ENCODE data around the gene NEUROD6.

NEUROD6 gene

DNA sequence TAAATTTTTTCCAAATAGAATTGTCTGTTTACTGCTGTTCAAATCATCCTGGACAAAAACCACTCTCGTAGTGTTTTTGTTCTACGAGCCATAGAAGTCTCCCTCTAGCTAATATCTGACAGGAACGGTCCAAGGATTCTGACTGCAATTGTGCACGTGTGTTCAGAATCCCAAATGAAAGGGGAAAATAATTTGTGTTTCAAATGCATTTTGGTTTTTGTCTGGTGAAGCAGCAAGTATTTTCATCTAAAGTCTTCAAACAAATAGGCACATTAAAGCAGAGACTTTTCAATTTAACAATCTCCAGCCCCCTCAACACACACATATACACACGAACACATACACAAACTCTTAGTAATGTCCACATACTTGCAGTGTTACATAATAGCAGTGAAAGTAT, 475 bp downstream of the NEUROD6 start:
- Mint-ChIP-seq H3K4me3 (no peak overlapping the region), H3K4me1 (no peaks in the 10 kb centered on the region), H3K9me3 (no peaks in the 10 kb centered on the region), H3K36me3 (no peaks in the 10 kb centered on the region), H3K27me3 (peaks cover 12% of the 10 kb centered on the region), H3K27ac (no peak overlapping the region)

DNA sequence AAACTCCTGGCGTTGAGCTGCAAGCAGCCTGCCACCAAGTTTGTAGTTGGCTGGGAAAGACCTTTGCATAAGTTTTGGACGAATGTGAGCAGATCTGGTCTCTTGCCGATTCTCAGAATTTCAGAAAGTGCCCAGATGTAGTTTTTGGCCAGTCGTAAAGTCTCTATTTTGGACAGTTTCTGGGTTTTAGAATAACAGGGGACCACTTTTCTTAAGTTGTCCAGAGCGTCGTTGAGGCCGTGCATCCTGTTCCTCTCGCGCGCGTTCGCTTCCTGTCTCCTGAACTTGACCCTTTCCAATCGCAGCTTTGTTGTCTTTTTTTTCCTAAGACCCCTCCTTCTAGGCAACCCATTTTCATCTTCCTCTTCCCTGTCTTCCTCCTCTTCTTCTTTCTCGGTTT, 1.8 kb downstream of the NEUROD6 start:
- no peak overlapping the region for H3K27ac Mint-ChIP-seq
- no peaks in the 10 kb centered on the region for H3K9me3 Mint-ChIP-seq
- H3K36me3 Mint-ChIP-seq = no peaks in the 10 kb centered on the region
- peaks cover 15% of the 10 kb centered on the region for H3K27me3 Mint-ChIP-seq
- no peaks in the 10 kb centered on the region for H3K4me1 Mint-ChIP-seq
- no peak overlapping the region for H3K4me3 Mint-ChIP-seq

DNA sequence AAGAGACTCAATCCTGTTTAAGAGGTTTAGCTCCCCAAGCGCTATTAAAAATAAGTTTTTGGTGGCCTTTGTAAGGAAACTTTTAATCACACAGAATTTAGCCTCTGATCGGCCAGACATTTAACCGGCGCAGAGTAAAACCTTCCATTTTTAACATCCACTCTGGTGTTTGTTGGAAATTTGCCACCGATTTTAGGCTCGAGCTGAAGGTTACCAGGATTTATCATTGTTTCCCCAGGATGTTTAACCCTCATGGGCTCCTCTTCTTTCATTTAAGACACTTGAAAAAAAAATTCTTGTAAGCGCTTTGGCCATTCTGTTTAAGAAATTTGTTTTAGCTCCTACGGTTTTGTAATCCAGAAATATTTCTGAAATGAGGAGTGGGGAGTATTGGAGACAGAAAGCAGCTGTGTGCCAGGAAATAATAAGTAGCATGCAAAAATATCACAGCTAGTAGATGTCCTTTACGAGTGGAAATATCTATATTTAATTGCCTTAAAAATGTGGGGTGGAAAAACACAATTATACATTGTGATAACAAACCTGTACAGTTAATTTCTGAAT, 3.4 kb downstream of the NEUROD6 start:
- Mint-ChIP-seq H3K9me3 (peaks cover 3% of the 10 kb centered on the region), H3K27ac (no peak overlapping the region), H3K4me1 (no peaks in the 10 kb centered on the region), H3K36me3 (no peaks in the 10 kb centered on the region), H3K27me3 (peaks cover 15% of the 10 kb centered on the region), H3K4me3 (no peak overlapping the region)

DNA sequence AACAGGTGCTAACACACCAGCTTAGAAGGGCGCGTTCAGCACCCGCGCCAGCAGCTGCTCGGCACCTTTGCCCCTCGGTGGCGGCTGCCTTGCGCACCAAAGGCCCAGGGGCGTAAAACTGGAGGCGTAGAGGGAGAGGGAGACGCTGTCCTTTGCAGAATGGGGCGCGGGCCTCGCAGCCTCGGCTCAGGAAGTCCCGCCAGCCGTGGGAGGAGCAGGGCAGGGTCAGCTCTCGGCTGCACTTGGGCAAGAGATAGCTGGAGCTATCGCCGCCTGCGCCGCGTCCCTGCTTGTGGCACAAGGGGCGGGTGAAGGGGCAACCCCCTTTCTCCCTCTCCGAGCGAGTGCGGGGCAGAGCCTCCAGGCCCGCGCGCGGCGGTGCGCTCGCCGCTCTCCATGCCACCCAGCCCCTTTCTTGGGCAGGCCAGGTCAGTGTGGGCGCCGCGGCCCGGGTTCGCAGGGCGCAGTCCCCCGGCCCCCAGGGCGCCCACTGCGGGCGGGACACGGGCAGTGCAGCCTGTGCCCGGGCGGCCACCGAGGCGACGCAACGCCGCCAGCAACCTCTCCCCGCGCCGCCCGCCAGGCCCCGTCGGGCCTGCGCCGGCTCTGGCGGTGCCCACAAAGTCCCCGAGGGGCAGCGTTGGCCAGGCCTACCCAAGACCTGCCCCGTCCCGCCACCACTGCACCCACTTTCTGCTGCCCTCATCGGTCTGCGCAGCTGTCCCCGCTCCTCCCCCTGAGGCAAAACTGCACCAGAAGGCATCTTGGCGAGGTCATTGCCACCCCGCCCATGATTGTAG, 4.1 kb downstream of the NEUROD6 start:
- no peaks in the 10 kb centered on the region for H3K36me3 Mint-ChIP-seq
- H3K9me3 Mint-ChIP-seq = peaks cover 7% of the 10 kb centered on the region
- peaks cover 15% of the 10 kb centered on the region for H3K27me3 Mint-ChIP-seq
- no peaks in the 10 kb centered on the region for H3K4me1 Mint-ChIP-seq
- no peak overlapping the region for H3K4me3 Mint-ChIP-seq
- no peak overlapping the region for H3K27ac Mint-ChIP-seq

DNA sequence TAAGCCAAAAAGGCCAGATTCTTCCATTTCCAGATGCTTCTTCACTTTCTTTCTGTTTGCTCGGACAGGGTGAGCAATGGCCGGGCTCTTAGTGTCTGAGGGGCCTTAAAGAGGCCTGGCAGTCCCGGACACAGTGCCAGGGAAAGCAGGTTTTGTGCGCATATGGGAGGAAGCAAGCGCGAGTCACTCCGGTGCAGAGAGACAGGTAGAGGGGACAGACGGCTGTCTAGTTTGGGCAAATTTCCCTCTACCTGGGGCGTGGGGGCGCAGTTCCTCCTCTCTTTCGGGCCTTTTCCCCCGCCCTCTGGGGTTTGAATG, 4.7 kb downstream of the NEUROD6 start:
- Mint-ChIP-seq H3K4me1 (no peaks in the 10 kb centered on the region), H3K9me3 (peaks cover 7% of the 10 kb centered on the region), H3K36me3 (no peaks in the 10 kb centered on the region), H3K4me3 (no peak overlapping the region), H3K27ac (no peak overlapping the region), H3K27me3 (peaks cover 15% of the 10 kb centered on the region)

DNA sequence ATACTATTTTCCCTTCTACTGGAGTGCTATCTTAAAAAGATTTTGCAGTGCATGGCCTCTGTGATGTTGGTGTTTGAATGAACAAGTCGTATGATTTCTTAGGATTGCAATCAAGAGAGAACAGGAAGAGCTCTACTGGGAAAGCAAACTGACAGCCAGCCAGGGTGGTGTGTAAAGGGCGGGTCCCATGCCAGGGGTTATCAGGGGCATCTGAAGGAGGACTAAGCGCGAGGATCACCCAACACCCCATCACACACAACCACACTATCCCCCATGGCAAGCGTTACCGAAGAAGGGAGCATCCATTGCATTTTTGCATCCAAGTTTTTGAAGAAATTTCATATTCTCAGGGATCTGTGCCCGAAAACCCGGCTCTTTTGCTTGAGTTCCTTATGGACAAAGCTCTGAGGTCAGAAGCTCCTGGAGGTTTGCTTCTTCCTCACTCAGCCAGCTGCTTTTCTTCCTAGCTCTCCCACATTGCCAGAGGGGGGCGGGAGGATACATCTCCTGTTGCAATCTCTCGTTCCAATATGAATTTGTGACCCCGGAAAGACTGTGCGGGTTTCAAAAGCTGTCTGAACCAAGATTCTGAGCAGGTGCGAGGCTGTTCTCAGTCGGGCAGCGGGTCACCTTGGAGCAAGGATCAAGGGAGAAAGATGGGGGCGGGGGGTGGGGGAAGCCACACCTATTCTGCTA, 5.2 kb downstream of the NEUROD6 start:
- Mint-ChIP-seq H3K4me3 (no peak overlapping the region), H3K27me3 (peaks cover 15% of the 10 kb centered on the region), H3K9me3 (peaks cover 7% of the 10 kb centered on the region), H3K27ac (no peak overlapping the region), H3K4me1 (no peaks in the 10 kb centered on the region), H3K36me3 (no peaks in the 10 kb centered on the region)

DNA sequence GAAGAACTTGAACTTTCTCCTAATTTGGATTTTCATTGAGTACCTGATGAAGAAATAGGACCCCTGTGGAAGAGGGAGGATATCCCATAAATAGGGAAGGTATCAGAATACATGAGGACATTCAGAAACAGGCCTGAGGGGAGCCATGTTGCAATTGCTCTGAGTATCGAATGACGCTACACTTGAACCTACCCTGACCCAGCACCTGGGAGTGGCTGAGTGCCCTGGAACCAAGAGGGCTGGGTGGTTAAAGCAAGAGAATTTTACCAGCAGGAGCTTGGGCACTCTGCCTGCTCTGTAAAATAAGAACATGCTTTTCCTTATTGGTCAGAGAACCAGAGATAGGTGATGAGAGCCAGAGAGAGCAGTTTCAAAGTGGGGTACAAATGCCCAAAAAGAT, 7.2 kb downstream of the NEUROD6 start:
- no peaks in the 10 kb centered on the region for H3K36me3 Mint-ChIP-seq
- no peak overlapping the region for H3K4me3 Mint-ChIP-seq
- no peak overlapping the region for H3K27ac Mint-ChIP-seq
- no peaks in the 10 kb centered on the region for H3K4me1 Mint-ChIP-seq
- H3K9me3 Mint-ChIP-seq = peaks cover 7% of the 10 kb centered on the region
- H3K27me3 Mint-ChIP-seq = peaks cover 14% of the 10 kb centered on the region

DNA sequence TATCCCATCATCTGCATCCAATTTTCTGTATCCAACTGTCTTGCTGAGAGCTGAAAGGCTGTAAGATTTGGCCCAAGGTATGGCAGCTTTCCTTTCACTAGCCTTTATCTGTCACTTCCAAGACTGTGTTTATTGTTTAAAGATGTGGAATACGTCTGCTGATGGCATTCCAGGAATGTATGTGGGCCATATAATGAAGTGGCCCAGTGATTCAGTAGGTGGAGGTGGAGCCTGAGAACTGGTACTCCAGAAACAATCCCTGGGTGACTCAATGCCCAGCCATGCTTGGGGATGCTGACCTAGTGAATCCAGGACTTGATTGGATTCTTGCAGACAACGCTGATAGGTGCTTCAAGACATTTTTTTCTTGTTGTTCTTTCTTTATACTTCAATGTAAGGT, 13.5 kb downstream of the NEUROD6 start:
- H3K4me3 Mint-ChIP-seq = no peak overlapping the region
- H3K27me3 Mint-ChIP-seq = no peaks in the 10 kb centered on the region
- no peaks in the 10 kb centered on the region for H3K4me1 Mint-ChIP-seq
- peaks cover 4% of the 10 kb centered on the region for H3K9me3 Mint-ChIP-seq
- H3K27ac Mint-ChIP-seq = no peak overlapping the region
- H3K36me3 Mint-ChIP-seq = no peaks in the 10 kb centered on the region

DNA sequence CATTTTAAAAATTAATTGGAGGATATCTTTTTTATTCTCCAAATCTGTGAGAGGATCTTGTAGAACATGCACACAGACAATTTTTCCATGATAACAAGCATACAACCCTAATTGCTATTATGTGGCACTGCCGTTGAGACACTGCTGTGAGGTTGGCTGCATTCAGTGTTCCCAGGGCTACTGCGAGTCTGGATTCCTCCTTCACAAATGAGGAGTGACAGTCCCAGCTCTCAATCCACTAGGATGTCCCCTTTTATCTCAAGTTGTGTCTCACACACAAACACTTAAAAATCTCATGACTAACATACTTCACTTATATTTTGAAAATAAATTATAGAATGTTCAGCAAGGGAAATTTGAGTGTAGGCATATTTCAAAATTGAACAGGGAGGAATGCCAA, 14.1 kb downstream of the NEUROD6 start:
- H3K9me3 Mint-ChIP-seq = no peaks in the 10 kb centered on the region

DNA sequence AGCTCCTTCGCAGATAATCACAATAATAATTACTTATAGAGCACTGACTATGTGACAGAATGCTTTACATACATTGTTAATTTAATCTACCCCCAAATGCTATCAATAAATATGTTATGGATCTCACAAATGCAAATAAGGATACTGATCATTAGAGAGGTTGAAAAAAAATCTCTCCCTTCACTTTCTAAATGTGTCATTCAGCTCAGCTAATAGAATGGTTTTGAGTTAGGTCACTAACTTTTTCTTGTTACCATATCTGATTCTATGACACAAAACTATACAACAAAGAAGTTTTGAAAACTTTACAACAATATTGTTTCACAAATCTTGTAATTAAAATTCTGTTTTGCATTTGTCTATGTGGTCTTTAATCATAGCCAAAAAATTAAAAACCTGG, 17.4 kb downstream of the NEUROD6 start:
- H3K27ac Mint-ChIP-seq = no peak overlapping the region
- no peak overlapping the region for H3K4me3 Mint-ChIP-seq
- no peaks in the 10 kb centered on the region for H3K9me3 Mint-ChIP-seq
- no peaks in the 10 kb centered on the region for H3K4me1 Mint-ChIP-seq
- H3K27me3 Mint-ChIP-seq = no peaks in the 10 kb centered on the region
- no peaks in the 10 kb centered on the region for H3K36me3 Mint-ChIP-seq

More for the DNA sequence above, 14.1 kb downstream of the NEUROD6 start:
- Mint-ChIP-seq H3K4me1 (no peaks in the 10 kb centered on the region), H3K36me3 (no peaks in the 10 kb centered on the region), H3K4me3 (no peak overlapping the region), H3K27me3 (no peaks in the 10 kb centered on the region), H3K27ac (no peak overlapping the region)

DNA sequence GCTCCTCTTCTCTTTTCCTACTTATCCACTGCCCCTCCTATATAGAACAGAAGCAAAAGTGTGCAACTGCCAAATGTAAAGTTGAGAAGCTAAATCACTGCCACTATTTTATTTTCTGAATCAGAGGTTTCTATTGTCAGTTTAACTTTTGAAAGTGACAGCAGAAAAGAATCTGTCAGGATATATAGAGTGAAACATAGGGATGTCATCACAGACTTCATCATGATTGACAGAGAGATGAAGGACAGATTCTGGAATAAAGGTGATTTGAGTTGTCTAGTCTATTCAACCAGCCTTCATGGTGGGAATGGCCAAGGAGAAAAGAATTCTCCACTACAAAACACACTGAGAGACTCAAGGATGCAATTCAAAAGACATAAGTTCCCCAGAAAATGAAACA, 19.9 kb downstream of the NEUROD6 start:
- no peak overlapping the region for H3K4me3 Mint-ChIP-seq
- no peaks in the 10 kb centered on the region for H3K9me3 Mint-ChIP-seq
- H3K27ac Mint-ChIP-seq = no peak overlapping the region
- H3K36me3 Mint-ChIP-seq = no peaks in the 10 kb centered on the region
- no peaks in the 10 kb centered on the region for H3K4me1 Mint-ChIP-seq
- H3K27me3 Mint-ChIP-seq = no peaks in the 10 kb centered on the region

DNA sequence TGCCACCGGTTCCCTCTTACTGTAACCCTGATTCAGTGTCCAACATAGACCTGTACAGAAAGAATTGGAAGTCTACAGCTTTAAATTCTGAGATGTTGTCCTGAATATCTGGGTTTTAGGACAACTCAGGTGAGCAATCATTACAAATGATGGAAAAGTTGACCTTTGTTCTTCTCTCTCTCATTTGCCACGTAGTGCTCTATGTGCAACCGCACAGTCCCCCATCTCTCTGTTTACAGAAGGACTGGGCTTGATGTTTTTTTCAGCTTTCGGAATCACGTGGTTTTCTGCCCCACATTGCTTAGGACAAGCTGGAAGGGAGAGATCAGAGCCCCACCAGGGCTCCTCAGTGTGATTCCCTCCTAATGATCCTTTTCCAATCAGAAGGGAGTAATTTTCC, 22.2 kb downstream of the NEUROD6 start:
- no peak overlapping the region for H3K4me3 Mint-ChIP-seq
- no peak overlapping the region for H3K27ac Mint-ChIP-seq
- H3K4me1 Mint-ChIP-seq = no peaks in the 10 kb centered on the region
- H3K9me3 Mint-ChIP-seq = no peaks in the 10 kb centered on the region
- no peaks in the 10 kb centered on the region for H3K36me3 Mint-ChIP-seq
- H3K27me3 Mint-ChIP-seq = no peaks in the 10 kb centered on the region

DNA sequence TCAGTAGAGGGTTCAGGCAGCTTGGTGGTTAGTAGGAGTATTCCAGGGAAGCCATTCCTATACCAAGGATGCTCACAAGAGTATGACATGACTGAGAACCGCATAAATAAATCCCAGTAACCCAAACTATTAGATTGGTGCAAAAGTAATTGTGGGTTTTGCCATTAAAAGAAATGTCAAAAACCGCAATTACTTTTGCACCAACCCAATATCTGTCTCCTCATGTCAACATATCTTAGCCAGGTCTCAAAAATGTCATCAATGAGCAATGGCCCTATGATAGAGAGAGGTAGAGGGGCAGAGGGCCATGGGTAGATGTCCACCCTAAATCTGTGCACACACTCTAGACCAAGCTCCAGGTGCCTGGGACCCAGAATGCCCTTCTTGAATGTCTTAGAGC, 23.6 kb downstream of the NEUROD6 start:
- Mint-ChIP-seq H3K27me3 (no peaks in the 10 kb centered on the region), H3K36me3 (no peaks in the 10 kb centered on the region), H3K27ac (no peak overlapping the region), H3K9me3 (no peaks in the 10 kb centered on the region), H3K4me1 (no peaks in the 10 kb centered on the region), H3K4me3 (no peak overlapping the region)

DNA sequence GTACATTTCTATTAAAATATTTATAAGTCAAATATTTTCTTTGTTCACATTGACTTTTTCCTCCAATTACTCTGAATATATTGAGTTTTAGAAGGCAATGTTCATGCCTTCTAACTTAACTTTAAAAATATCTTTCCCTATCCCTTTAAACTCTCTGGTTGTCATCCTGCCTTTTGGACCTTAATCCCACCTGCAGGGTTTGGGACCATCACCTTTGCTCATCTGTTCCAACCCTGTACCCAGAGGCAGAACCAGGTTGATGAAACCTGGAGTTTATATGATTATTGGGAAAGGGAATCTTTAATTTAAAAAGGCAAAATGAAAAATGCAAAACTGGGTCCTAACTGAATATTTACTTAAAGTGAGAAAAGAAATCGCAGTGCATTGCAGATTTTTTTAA, 24.8 kb downstream of the NEUROD6 start:
- no peaks in the 10 kb centered on the region for H3K36me3 Mint-ChIP-seq
- H3K4me3 Mint-ChIP-seq = no peak overlapping the region
- H3K4me1 Mint-ChIP-seq = no peaks in the 10 kb centered on the region
- no peaks in the 10 kb centered on the region for H3K9me3 Mint-ChIP-seq
- H3K27me3 Mint-ChIP-seq = no peaks in the 10 kb centered on the region
- H3K27ac Mint-ChIP-seq = no peak overlapping the region

DNA sequence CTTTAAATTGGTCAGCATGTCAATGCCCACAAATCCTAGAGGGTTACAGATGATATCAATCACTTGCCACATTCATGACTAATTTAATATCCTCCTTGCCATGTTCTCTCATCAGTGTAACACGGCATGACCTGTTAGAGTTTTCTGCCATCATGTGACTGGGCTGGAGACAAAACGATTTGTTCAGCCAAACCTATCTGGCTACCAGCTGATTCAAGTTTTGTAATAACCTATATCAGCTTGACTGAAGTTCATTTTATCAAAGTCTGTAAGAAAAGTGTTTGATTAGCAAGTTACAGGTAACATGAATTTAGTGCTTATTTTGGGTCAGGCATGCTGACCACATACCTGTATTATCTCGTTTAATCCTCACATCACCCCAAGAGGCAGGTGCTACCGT, 25.7 kb downstream of the NEUROD6 start:
- H3K4me1 Mint-ChIP-seq = no peaks in the 10 kb centered on the region
- no peaks in the 10 kb centered on the region for H3K36me3 Mint-ChIP-seq
- no peak overlapping the region for H3K27ac Mint-ChIP-seq
- no peaks in the 10 kb centered on the region for H3K9me3 Mint-ChIP-seq
- H3K4me3 Mint-ChIP-seq = no peak overlapping the region
- H3K27me3 Mint-ChIP-seq = no peaks in the 10 kb centered on the region

DNA sequence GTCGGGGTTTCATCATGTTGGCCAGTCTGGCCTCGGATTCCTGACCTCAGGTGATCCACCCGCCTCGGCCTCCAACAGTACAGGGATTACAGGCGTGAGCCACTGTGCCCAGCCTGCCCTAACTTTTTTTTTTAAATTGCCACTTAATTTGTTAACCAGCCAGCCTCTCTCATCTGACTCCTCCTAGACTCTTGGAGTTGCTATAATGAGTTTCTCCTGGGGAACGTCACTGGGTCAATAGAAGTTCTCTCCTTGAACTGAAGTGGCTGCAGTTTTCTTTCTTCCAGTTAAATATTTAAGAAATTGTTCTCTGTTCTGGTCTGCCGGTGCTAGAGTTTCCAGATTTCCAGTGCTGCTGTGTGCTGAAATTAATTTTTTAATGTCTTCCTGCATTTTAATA, 27.6 kb downstream of the NEUROD6 start:
- Mint-ChIP-seq H3K4me3 (no peak overlapping the region), H3K27me3 (no peaks in the 10 kb centered on the region), H3K36me3 (no peaks in the 10 kb centered on the region), H3K9me3 (no peaks in the 10 kb centered on the region), H3K27ac (no peak overlapping the region), H3K4me1 (no peaks in the 10 kb centered on the region)

Measured in activated naive CD4-positive, alpha-beta T cell treated with anti-CD3 and anti-CD28 coated beads, Interleukin-2, amount 50 U/mL, for 24 hours (primary cell).